Activated CD4-positive, alpha-beta T cell treated with anti-CD3 and anti-CD28 coated beads, Interleukin-2, amount 50 U/mL, for 16 hours (primary cell): Measurements from ENCODE around the gene CCDC88B.

Experiments used
- DNase-seq: peaks from one replicate; pipeline ENCODE4 v3.0.0-alpha.2; 2020

CCDC88B gene

DNA sequence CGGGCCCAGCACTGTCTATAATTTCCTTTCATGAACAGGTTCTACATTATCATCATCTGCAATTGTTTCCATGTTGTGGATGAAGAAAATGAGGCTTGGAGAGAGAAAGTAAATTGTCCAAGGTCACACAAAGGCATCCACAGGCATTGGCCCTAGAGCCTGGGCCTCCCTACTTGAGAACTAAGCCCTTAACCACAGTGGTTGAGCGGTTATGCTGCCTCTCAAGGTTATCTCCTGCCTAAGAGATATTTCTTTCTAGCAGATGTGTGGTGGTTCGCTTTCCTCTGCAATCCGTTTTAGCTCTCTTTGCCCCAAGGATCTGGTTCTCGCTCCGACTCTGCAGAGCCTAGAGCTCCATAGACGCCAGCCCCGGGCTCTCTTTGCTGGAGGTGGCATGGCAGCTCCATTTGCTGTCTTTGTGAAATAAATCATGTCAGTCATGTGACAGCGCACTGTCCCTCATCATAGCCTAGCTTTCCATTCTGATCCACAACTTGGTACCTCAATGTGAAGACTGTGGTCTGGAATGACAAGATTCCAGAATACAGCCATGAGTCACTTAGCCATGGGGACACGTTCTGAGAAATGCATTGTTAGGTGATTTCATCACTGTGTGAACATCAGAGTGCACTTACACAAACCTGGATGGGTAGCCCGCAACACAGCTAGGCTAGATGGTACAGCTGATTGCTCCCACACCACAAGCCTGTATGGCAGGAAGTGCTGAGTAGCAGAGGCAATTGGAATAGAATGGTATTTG is 46.1 kb downstream of the CCDC88B start:
- peak; percentile 14 for DNase-seq

DNA sequence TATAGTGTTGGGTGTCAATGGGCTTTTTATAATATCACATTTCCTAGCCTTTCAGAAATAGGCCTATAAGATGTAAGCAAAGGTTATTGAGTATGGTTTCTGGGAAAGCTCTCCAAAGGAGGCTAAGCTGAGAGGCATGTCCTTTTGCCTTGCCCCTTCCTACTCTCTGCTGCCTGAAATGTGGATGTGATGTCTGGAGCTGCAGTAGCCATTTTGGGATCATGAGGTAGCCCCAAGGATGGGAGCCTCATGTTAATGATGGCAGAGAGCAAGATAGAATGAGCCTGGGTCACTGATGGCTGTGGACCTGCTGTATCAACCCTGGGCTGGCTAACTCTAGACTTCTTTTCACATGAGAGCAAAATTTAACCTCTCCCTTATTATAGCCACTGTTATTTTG is 47.9 kb downstream of the CCDC88B start:
- DNase-seq: no peak

DNA sequence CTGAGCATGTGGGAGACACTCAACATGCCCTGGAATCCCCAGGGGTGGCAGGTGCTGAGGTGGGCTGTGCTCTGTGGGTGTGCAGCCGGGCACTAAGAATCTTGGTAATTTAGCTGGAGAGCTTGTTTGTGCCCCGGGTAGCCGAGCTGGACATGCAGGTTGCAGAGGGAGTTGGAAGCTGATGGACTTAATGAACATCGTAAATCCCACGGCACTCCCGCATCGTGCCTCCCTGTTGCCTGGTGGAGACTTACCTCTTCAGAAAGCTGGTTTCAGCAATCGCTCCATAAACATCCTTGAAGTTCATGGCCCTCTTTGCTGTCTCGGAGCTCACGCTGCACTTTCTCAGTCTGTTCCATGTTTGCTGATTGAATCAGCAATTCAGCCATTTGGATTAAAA is 48.9 kb downstream of the CCDC88B start:
- DNase-seq: no peak

DNA sequence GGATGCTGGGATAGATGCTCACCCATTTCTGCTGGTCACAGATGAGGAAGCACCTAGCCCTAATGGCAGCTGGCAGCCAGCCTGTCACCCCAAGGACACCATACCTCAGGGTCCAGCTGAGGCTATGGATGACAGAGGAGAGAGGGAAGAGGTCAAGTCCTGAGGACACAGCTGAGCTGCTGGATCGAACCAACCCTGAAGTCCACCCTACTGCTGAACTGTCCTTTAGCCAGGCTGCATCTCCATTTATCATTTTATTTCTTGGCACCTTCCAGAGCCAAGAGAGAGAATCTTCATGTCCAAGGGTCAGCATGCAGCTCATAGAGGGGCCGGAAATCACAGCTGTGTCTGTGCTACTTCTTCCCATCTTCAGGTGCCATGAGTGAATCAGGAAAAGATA is 49.8 kb downstream of the CCDC88B start:
- no peak for DNase-seq

DNA sequence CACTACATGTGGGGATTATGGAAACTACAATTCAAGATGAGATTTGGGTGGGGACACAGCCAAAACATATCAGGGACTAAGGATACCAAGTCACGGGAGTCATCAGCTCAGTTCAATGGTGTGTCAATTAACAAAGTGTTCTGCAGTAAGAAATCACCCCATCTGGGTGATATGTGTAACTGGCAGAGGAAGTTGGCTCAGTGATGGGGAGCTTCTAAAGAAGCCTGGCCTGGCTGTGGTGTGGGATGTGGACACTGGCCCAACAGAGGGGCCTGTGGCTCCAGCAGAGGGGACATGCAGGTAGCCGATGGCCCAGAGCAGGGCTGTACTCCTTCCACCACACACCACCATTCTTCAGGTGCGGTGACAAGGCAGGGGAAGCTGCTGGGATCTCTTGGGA is 50.6 kb downstream of the CCDC88B start:
- no peak for DNase-seq

DNA sequence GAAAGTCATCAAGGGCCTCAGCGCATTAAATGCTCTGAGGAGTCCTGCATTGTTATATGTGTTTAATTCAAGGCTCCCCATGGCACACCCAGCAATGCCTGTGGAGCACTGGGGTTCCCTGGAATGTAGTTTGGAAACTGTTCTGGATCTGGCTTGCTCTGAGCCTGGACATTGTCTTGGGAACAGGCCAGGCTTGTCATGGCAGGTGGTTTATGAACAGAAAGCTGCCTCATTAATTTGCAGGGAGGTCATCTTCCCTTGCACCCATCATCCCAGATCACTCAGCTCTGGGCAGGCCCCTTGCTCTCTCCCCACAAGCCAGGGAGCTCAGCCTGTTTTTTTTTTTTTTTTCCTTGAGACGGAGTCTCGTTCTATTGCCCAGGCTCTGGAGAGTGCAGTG is 51.8 kb downstream of the CCDC88B start:
- DNase-seq: no peak

DNA sequence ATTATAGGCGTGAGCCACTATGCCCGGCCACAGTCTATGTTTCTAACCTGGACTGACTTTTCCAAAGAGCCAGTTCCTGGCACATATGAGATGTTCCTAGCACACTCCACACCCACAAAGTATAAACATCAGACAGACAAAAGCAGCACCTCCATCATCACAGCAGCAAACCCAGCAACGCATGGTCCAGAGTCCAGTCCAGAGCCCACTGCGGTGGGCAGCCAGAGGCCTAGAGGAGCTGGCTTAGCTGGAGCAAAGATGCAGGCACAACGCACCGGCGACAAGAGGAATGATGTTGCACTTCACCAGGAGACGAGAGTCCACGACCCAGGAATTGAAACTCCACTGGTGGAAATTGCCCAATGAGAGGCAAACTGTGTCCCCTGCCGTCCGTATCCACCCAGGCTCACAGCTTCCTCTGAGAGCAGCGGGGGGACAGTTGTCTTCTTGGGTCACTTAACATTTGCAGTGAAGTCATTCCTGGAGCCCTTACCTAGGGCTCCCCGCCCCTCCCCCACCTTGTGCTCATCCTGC is 55.6 kb downstream of the CCDC88B start:
- DNase-seq: no peak

DNA sequence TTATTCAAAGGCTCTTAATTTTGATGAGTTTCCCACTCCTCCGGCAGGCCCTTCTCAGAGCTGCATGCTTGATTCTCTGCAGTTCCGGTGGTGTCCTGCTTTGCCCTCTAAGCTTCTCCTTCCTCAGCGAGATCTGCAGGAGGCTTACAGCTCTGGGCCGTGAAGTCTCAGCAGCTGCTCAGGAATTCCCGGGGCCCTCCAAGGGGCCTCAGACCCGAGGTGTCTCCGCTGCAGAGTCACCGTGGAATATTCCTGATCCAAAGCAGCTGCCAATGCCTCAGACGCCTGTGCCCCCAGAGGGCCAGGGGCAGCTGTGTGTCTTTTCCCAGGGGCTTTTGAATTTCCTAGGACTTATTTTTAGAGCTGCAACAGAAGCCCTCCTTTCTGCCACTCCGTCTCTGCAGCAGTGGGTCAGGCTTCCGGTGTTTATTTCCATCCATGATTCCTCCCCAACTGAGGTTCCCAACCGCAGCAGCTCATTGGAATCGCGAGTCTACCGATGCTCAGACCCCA is 56.1 kb downstream of the CCDC88B start:
- DNase-seq: no peak

DNA sequence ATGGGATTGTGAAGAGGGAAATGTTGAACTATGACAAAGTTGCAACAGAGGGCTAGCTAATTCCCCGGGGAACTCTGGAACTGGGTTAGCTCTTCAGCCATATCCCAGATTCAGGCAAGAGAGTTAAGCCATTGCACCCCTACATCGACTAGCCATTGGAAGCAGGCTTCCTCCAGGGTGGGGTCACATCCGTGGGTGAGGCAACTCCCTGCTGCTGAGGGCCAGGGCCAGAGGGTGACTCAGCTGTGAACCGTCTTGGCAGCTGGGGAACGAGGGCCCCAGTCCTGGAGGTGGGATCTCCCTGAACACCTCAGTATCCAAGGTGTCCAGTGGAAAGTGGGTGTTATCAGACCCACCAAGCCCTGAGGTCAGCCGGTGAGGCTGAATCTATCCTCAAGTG is 60.1 kb downstream of the CCDC88B start:
- DNase-seq: no peak

DNA sequence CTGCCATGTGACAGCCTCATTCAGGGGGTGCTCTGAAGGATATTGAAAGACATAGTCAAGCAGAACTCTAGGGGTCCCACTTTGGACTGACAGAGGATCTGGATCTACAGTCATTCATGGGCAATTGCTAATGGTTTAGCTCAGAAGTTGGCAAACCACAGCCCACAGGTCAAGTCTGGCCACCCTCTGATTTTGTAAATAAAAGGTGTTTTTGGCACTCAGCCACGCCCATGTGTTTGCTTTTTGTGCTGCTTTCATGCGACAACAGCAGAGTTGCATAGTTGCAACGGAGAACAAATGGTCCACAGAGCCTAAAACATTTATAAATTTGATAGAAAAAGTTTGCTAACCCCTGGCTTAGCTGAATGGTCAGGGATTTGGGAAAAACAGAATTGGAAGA is 60.7 kb downstream of the CCDC88B start:
- no peak for DNase-seq

DNA sequence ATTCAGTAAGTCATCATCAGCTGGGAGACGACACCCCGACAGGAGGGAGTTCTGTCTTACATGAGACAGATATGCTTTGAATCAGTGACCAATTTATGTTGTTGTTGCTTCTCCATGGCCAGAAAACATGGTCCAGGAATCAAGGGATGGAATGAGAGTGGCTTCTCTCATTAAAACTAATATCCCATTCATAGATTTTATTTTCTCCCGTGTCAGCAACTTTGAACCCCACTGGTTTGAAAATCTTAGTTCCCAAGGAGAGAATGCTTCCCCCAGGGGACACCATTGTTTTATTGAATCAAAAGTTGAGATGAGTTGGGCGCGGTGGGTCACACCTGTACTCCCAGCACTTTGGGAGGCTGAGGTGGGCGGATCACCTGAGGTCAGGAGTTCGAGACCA is 61.8 kb downstream of the CCDC88B start:
- no peak for DNase-seq

DNA sequence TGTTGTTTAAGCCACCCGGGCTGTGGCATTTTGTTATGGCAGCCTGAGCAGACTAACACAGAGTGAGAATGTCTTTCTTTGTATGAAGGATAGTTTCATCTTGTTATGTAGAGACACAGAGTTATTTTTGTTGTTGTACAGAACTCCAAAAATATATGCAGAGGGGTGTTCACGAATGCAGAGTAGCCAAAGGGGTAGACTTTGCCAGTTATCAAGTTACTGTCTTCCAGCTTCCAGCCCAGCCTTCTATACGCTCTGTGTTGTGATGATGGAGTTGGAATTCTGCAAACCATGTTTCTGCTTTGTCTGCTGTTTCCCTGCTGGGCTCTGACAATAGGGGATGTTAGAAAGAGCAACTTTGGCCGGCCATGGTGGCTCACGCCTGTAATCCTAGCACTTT is 63.1 kb downstream of the CCDC88B start:
- no peak for DNase-seq

DNA sequence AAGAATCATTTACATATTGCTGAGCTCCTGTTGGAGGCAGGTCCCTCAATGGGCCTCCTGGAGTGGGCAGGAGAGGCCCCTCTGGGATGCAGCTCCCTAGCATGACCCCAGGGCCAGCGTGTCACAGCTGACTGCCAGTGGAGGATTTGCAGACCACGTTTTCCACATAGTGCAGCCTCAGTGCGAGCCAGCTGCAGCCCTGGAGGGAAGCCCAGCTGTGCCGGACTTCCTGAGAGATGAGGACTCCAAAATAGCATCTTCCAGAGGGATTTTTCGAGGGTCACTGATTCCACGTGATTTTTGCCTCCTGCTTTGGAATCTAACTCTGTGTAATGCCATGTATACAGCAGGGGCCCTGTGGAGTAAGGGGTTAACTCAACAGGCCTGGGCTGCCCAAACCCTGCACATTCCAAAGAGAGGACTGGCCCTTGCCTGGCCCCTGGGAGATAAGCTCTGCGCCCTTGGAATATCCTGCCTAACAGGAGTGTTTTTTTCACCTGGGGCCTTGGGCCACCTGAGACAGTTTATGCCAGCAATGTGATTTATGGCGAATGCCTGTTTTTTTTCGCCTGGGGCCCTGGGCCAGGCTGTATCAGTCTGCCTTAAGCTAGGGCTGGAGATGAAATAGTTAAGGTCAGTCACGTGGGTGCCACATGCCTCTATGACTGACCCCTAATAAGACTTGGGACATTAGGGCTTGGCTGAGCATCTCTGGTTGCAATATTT is 66.4 kb downstream of the CCDC88B start:
- DNase-seq: no peak
